Measurements from ENCODE around the gene PELI2. TPM values are rescaled to one million over a fixed set of nuclear protein-coding genes. Genes with fewer than 3 reads are reported as not detected.

Gene PELI2
- total RNA-seq, 1 experiment from 2014 or later: 10.0 TPM

- Histone ChIP-seq H3K9me3 (ENCODE audit: insufficient read depth, low read depth) (no peaks in the 10 kb centered on the region), H3K9me2 (ENCODE audit: insufficient read depth) (no peaks in the 10 kb centered on the region), H3K4me2 (no peak overlapping the region), H3K27me3 (ENCODE audit: insufficient read depth, low read depth) (no peaks in the 10 kb centered on the region), H3K4me1 (replicated peaks; ENCODE audit: insufficient read depth) (no peaks in the 10 kb centered on the region), H3K4me3 (no peak overlapping the region), H2AFZ (no peak overlapping the region), H3K36me3 (ENCODE audit: low read depth) (no peaks in the 10 kb centered on the region), H3F3A (ENCODE audit: insufficient read depth, low read depth) (no peaks in the 10 kb centered on the region), H3K27ac (no peak overlapping the region), H4K20me1 (ENCODE audit: insufficient read depth) (no peaks in the 10 kb centered on the region), H3K79me2 (ENCODE audit: low read depth) (no peaks in the 10 kb centered on the region)
- POLR2A ChIA-PET (ENCODE audit: unreplicated experiment): no interaction called here
- no peak for DNase-seq
- BruUV-seq (replicated peaks): no TSS peak
- no peak for TF ChIP-seq CTCF (conservative IDR thresholded peaks at IDR 0.05)
- TF ChIP-seq EZH2 (IDR thresholded peaks at IDR 0.05; ENCODE audit: low read depth): no peak
- CTCF ChIA-PET: no interaction called here
- intact Hi-C loops (cut with micrococcal nuclease; ENCODE audit: unreplicated experiment): no loop called here
Observed at GRCh38 chr14:56156096-56156495, 37.9 kb downstream of the PELI2 start.

- no peaks in the 10 kb centered on the region for H3F3A ChIP-seq (ENCODE audit: insufficient read depth, low read depth)
Observed at GRCh38 chr14:56159066-56159465, 40.9 kb downstream of the PELI2 start.

GRCh38 chr14:56160088-56160487 lies 41.9 kb downstream of the PELI2 start:
- CTCF ChIA-PET: interaction anchor here (0.6 kb wide), 1 partner anchor 180 kb away, joined by 4 read pairs; no protein-coding TSS in a partner anchor
- no TSS peak for BruUV-seq (replicated peaks)
- Histone ChIP-seq H3K9me2 (ENCODE audit: insufficient read depth) (no peaks in the 10 kb centered on the region), H4K20me1 (ENCODE audit: insufficient read depth) (no peaks in the 10 kb centered on the region), H2AFZ (no peak overlapping the region), H3K4me3 (no peak overlapping the region), H3K9me3 (ENCODE audit: insufficient read depth, low read depth) (0 out of 2 replicates have a peak, but pooled peaks cover 8% of the 10 kb centered on the region), H3K27me3 (ENCODE audit: insufficient read depth, low read depth) (no peaks in the 10 kb centered on the region), H3K27ac (no peak overlapping the region), H3K4me1 (replicated peaks; ENCODE audit: insufficient read depth) (no peaks in the 10 kb centered on the region), H3K36me3 (ENCODE audit: low read depth) (no peaks in the 10 kb centered on the region), H3F3A (ENCODE audit: insufficient read depth, low read depth) (no peaks in the 10 kb centered on the region), H3K79me2 (ENCODE audit: low read depth) (no peaks in the 10 kb centered on the region), H3K4me2 (no peak overlapping the region)
- POLR2A ChIA-PET (ENCODE audit: unreplicated experiment): no interaction called here
- no peak for DNase-seq
- TF ChIP-seq CTCF (conservative IDR thresholded peaks at IDR 0.05) (no peak), EZH2 (IDR thresholded peaks at IDR 0.05; ENCODE audit: low read depth) (no peak)
- intact Hi-C loops (cut with micrococcal nuclease; ENCODE audit: unreplicated experiment): no loop called here

More at GRCh38 chr14:56159066-56159465, 40.9 kb downstream of the PELI2 start:
- H4K20me1 ChIP-seq (ENCODE audit: insufficient read depth): no peaks in the 10 kb centered on the region
- no peaks in the 10 kb centered on the region for H3K27me3 ChIP-seq (ENCODE audit: insufficient read depth, low read depth)
- H3K4me1 ChIP-seq (replicated peaks; ENCODE audit: insufficient read depth): no peaks in the 10 kb centered on the region
- DNase-seq: no peak
- no peaks in the 10 kb centered on the region for H3K79me2 ChIP-seq (ENCODE audit: low read depth)
- ChIA-PET CTCF (no interaction called here), POLR2A (ENCODE audit: unreplicated experiment) (no interaction called here)
- no TSS peak for BruUV-seq (replicated peaks)
- H3K27ac ChIP-seq: no peak overlapping the region
- 0 out of 2 replicates have a peak, but pooled peaks cover 5% of the 10 kb centered on the region for H3K9me3 ChIP-seq (ENCODE audit: insufficient read depth, low read depth)
- no peak overlapping the region for H2AFZ ChIP-seq
- intact Hi-C loops (cut with micrococcal nuclease; ENCODE audit: unreplicated experiment): no loop called here
- H3K4me3 ChIP-seq: no peak overlapping the region
- TF ChIP-seq CTCF (conservative IDR thresholded peaks at IDR 0.05) (no peak), EZH2 (IDR thresholded peaks at IDR 0.05; ENCODE audit: low read depth) (no peak)
- H3K9me2 ChIP-seq (ENCODE audit: insufficient read depth): no peaks in the 10 kb centered on the region
- H3K36me3 ChIP-seq (ENCODE audit: low read depth): no peaks in the 10 kb centered on the region
- no peak overlapping the region for H3K4me2 ChIP-seq

All from PC-9 (cell line).